ENCODE data around the gene GAB2. TPM values are rescaled to one million over a fixed set of nuclear protein-coding genes. Genes with fewer than 3 reads are reported as not detected.

The GAB2 gene
- total RNA-seq, 1 experiment from 2014 or later, result 0.70 TPM

- no peak for DNase-seq (ENCODE audit: low spot score)
These were observed 10.6 kb upstream of the GAB2 start for GRCh38 chr11:78428266-78428636.

DNA sequence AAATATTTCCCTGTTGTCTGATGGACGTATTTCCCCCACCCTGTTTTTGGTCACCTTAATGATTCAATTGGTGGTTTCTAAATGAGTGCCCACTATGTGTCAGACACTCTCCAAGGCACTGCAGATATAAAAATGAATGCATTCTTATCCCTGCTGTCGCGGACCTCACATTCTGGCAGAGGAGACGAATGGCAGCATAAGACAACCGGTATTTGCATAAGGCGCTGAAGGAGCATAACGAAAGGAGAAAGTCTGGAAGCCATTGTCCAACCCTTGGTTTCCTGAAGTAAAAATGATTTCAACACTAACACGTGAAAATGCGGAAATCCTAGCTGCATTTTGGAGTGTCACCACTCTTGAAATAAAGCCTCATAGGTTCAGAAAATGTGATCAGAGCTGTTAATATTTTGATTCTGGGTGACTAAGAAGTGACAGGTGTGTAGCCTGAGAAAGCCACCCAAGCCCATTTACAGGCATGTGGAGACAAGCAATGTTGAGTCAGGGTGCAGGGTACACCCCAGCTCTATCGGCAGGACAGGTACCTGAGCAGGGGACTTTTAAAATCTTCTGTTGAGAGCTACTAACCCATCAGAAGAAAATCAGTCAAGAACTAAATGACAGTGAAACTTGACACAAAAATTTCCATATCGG, 10.1 kb upstream of the GAB2 start:
- DNase-seq (ENCODE audit: low spot score), result no peak

GRCh38 chr11:78426845-78427244, 9.2 kb upstream of the GAB2 start:
- DNase-seq (ENCODE audit: low spot score), result no peak

GRCh38 chr11:78425399-78426070, 7.9 kb upstream of the GAB2 start:
- no peak for DNase-seq (ENCODE audit: low spot score)

DNA sequence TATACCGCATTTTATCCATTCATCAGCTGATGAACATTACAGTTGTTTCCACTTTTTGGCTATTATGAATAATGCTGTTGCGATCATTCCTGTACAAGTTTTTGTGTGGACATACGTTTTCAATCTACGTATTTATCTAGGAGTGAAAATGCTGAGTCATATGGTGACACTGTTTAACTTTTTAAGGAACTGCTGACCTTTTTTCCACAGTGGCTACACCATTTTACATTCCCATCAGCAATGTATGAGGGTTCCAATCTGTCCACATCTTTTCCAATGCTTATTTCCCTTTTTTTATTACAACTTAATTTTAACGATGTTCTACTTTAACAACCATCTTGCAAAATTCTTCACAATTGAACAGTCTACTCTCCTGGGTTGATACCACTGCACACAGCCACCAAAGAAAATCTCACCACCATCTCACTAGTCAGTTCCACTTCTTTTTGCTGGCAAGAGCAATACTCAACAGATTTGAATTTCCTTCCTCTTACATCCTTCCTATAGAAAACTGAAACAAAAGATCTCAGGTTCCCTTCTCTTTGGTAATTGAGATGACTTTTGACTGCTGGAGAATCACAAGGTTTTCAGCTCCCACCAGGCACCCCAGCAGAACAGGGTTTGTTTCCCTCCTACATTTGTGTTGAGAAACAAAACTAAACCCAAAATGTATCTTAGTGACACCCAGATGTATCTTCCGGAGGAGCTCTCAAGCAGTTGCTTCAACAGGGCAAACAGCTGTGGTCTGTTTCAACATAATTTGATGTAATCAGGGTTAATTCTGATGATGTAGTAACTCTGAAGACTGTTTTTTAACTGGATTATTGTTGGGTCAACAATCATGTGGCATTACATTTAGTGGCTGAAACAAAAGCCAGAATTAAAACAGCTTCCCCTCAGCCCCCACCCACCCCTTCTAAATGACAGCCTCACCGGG, 7.0 kb upstream of the GAB2 start:
- no peak for DNase-seq (ENCODE audit: low spot score)

- DNase-seq (ENCODE audit: low spot score), result no peak
These were observed 5.6 kb upstream of the GAB2 start for GRCh38 chr11:78423241-78423640.

DNA sequence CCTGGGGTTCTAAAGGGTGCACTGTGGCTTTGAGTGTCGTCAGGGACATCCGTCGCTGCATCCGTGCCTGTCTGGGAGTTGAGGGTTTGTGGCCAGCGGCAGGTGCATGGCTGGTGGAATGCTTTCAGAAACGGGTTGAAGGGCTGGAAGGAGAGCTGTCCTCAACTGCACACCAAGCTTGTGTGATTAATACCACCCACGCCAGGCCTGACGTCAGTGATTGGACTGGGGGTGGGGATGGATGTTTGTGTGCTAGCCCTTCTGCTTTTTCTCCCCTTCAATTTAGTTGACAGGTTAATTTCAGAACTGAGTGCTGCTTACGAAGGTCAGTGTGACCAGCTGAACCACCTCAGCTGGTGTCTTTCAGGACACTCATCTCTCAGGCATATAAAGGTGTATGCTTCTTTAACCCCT, 3.2 kb upstream of the GAB2 start:
- DNase-seq (ENCODE audit: low spot score), result no peak

- peak; percentile 58 for DNase-seq (ENCODE audit: low spot score)
These were observed 2.7 kb upstream of the GAB2 start for GRCh38 chr11:78420255-78420764.

DNA sequence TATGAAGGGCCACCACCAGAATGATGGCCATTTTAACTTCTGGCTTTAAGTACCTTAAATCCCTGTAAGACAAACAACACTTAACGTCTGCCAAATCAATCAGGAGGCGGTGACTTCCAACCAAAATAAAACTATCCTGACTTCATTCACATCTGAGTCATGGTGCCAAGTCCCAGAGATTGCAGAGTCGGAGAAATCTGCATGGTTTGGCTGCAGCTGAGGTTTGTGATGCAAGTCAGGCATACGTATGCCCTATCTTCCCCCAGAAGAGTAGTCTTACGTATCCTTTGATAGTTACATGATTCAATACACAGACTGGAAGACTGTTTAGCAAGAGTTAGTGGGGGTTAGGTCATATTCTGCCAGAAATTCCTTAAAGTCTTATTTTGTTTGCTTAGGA, 1.7 kb upstream of the GAB2 start:
- peak; percentile 73 for DNase-seq (ENCODE audit: low spot score)

- no peak for DNase-seq (ENCODE audit: low spot score)
These were observed 1.1 kb upstream of the GAB2 start for GRCh38 chr11:78418584-78419211.

- peak; percentile 30 for DNase-seq (ENCODE audit: low spot score)
These were observed 416 bp upstream of the GAB2 start for GRCh38 chr11:78417888-78418583.

DNA sequence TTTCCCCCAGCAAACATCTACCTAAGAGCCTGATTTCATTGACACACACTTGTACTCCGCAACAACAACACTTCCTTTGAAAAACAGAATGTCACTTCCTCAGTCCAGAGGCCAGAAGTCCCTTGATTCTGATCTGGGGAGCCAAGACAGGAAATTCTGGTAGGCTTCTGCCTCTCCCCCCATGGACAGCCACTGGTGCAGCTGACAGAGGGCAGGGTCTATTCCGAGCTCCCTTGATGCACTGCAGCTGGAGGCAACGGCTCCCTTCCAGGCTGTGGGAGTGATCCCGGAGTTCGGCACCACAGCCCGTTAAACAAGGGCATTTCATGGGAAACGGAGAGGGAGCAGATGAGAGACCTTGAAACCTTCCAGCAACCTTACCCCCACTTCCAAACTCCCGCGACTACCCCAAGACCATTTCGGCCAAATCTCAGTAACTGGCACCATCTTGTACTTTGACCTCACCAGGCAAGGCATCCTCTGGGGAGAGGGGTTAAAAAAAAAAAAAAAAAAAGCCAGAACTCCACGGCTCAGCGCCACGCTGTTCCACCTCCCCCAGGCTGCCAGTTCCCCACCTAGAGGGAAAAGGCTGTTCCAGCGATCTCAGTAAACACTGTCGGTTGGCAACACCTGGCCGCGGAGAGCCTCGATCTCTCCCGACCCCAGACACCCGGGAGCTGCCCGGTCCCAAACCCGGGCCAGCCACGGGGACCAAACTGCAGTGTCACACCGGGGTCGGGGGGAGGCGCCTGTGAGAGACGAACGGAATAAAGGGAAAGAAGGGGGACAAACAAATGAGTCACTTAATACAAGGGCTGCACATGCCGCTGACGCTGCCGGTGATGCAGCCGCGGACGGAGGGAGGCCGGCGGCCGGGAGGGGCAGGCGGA, 1.1 kb downstream of the GAB2 start:
- DNase-seq (ENCODE audit: low spot score), result peak; percentile 80

DNA sequence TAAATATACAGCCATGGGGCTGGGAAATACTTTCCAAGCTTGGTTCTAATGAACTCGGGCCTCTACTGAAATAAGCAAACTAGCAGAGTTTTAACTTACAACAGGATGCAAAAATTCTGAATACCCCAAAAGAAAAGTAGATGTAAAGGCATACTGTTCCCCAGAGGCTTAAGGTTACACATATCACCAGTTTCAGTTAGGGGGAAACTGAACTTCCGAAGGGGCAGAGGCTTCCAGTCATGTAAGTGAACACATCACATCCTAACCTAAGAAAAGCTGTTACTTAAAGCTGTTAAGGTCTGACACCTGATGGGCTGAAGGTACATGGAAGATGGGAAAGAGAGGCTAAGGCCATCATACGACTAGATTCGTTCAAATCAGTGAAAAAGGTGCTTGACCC, 2.3 kb downstream of the GAB2 start:
- DNase-seq (ENCODE audit: low spot score), result no peak

DNA sequence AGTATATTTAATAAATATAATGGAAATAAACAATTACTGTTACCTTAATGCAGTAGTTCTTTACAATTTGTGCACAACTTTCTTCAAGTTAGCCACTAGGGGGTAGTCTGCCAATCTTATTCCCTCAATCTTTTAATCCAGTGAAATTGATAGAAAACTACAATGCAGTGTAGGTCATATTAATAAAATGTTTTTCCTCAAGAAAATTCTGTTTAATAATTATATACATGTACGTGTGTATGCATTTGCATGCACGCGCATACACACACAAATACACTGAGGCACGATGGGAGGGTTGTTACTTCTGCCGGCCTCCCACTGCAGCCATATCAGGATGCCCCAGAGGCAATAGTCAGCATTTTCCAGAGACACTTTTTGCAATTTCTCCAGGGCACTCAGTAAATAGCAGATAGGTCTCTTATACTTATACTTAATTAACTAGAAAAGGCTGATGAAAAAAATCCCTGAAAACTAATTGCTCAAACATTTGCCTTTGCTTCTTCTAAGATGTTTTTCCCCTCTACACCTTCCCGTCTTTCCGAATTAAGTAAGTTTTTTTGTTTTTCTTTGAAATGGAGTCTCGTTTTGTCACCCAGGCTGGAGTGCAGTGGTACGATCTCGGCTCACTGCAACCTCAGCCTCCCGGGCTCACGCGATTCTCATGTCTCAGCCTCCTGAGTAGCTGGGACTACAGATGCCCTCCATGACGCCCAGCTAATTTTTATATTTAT, 3.1 kb downstream of the GAB2 start:
- DNase-seq (ENCODE audit: low spot score), result no peak

GRCh38 chr11:78408619-78409018, 9.0 kb downstream of the GAB2 start:
- DNase-seq (ENCODE audit: low spot score), result no peak

- no peak for DNase-seq (ENCODE audit: low spot score)
These were observed 10.9 kb downstream of the GAB2 start for GRCh38 chr11:78406568-78407196.

GRCh38 chr11:78405805-78406204, 11.8 kb downstream of the GAB2 start:
- no peak for DNase-seq (ENCODE audit: low spot score)

DNA sequence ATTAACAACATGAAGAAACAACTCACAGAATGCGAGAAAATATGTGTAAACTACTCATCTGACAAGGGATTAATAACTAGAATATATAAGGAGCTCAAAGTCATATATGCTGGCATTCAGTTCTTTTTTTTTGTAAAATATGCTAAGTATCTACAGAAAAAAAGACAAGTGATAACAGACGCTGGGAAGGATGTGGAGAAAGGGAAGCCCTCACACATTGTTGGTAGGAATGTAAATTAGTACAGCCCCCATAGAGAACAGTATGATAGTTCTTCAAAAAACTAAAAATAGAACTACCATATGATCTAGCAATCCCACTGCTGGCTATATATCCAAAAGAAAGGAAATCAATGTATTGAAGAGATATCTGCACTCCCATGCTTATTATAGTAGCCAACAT, 13.8 kb downstream of the GAB2 start:
- no peak for DNase-seq (ENCODE audit: low spot score)

DNA sequence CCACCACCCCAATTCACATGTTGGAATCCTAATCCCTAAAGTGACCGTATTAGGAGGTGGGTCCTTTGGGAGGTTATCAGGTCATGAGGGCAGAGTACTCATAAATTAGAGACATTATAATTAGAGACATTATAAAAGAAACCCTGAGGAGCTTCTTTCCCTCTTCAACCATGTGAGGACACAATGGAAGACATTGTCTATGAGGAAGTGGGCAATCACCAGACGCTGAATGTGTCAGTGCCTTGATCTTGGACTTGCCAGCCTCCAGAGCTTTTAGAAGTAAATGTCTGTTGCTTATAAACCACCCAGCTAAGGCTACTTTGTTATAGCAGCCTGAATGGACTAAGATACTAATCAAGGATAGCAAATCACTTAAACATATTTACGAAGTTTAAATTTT, 14.8 kb downstream of the GAB2 start:
- no peak for DNase-seq (ENCODE audit: low spot score)

All from H4 (cell line).